K562 (cell line): ENCODE results near the gene ECI1. TPM values are rescaled to one million over a fixed set of nuclear protein-coding genes. Genes with fewer than 3 reads are reported as not detected.

ENCODE experiments used
- ARID3A ChIP-seq: IDR thresholded peaks from 2 replicates; pipeline ENCODE4 v1.6.1; 2012; ENCODE audit warnings: low read depth, low read length, improper control_type of control experiment, borderline replicate concordance
- CEBPG ChIP-seq, 3 experiments: fragments of 200-800 bp in 1 of 3; sonication (Bioruptor generic) in 1 of 3; sonication (generic) in 1 of 3; formaldehyde crosslinking in 1 of 3; IDR thresholded peaks in 2 of 3; conservative IDR thresholded peaks in 1 of 3; 2 replicates each; pipeline versions ENCODE4 v1.6.1 to v1.8.0; 2016 to 2022; ENCODE audit warnings: missing compliant biosample characterization in 2 of 3, missing genetic modification characterization in 2 of 3, mild to moderate bottlenecking in 1 of 3, missing genetic modification reagents in 1 of 3
- E2F6 ChIP-seq, 2 experiments: IDR thresholded peaks; 2 replicates each; pipeline ENCODE4 v1.6.1; 2011; ENCODE audit warnings: borderline replicate concordance in 1 of 2, control low read depth in 1 of 2, low read depth in 1 of 2, low read length in 1 of 2, mild to moderate bottlenecking in 1 of 2, mixed read lengths in 1 of 2, moderate library complexity in 1 of 2; ENCODE audit not compliant: insufficient read depth in 1 of 2, insufficient read length in 1 of 2, poor library complexity in 1 of 2, severe bottlenecking in 1 of 2; ENCODE audit errors: extremely low read depth in 1 of 2
- GTF2B ChIP-seq: IDR thresholded peaks from 2 replicates; pipeline ENCODE4 v1.6.1; 2011; ENCODE audit not compliant: insufficient read length; ENCODE audit errors: extremely low read depth
- NR1H2 ChIP-seq: sonication (generic); formaldehyde crosslinking; IDR thresholded peaks from 2 replicates; pipeline ENCODE4 v1.4.0; 2020; ENCODE audit warnings: mild to moderate bottlenecking, missing genetic modification reagents
- NR3C1 ChIP-seq: sonication (generic); formaldehyde crosslinking; IDR thresholded peaks from 2 replicates; pipeline ENCODE4 v1.8.1; 2022; ENCODE audit warnings: missing genetic modification reagents
- RBM22 ChIP-seq: fragments of 200-400 bp; formaldehyde crosslinking; IDR thresholded peaks from 2 replicates; pipeline ENCODE4 v1.6.1; 2018; ENCODE audit warnings: low read length, low read depth; ENCODE audit not compliant: poor library complexity, severe bottlenecking
- RNF2 ChIP-seq: sonication (generic); IDR thresholded peaks from 2 replicates; pipeline ENCODE4 v1.6.1; 2016
- SAP30 ChIP-seq: fragments of 200-600 bp; sonication (generic); IDR thresholded peaks from 2 replicates; pipeline ENCODE4 v1.6.1; 2012; ENCODE audit warnings: borderline replicate concordance, low read depth, mild to moderate bottlenecking, moderate library complexity, low read length, control low read depth, inconsistent platforms; ENCODE audit not compliant: insufficient read depth, poor library complexity, severe bottlenecking
- SREBF1 ChIP-seq: fragments of 150-350 bp; IDR thresholded peaks from 2 replicates; pipeline ENCODE4 v1.6.1; 2014; ENCODE audit warnings: antibody characterized with exemption, low read depth, low read length, borderline replicate concordance
- SRF ChIP-seq, 2 experiments: fragments of 250-450, 450-650 bp in 1 of 2; sonication (Bioruptor Pico) in 1 of 2; sonication (generic) in 1 of 2; formaldehyde crosslinking; IDR thresholded peaks; 2 replicates each; pipeline versions ENCODE4 v1.5.0 to v1.5.1; 2020 to 2022; ENCODE audit warnings: mild to moderate bottlenecking in 1 of 2, missing genetic modification reagents in 1 of 2
- TFAM ChIP-seq: fragments of 250-450 bp; sonication (Bioruptor Pico); conservative IDR thresholded peaks from 2 replicates; pipeline ENCODE4 v1.5.0; 2021; ENCODE audit warnings: mild to moderate bottlenecking, moderate library complexity
- THAP7 ChIP-seq: fragments of 250-450 bp; sonication (Bioruptor Pico); IDR thresholded peaks from 2 replicates; pipeline ENCODE4 v1.5.0; 2021
- WHSC1 ChIP-seq: IDR thresholded peaks from one replicate; pipeline ENCODE4 v1.6.1; 2012; ENCODE audit warnings: low read length, control low read depth, inconsistent platforms
- XRCC4 ChIP-seq: IDR thresholded peaks from one replicate; pipeline ENCODE4 v1.6.1; 2011; ENCODE audit not compliant: insufficient read depth, insufficient read length; ENCODE audit errors: extremely low read depth
- ZBTB9 ChIP-seq: fragments of 450-650 bp; formaldehyde crosslinking; IDR thresholded peaks from 2 replicates; pipeline ENCODE4 v1.4.0; 2020; ENCODE audit warnings: mild to moderate bottlenecking, moderate library complexity
- ZNF165 ChIP-seq: fragments of 250-450 bp; sonication (Bioruptor Pico); IDR thresholded peaks from 2 replicates; pipeline ENCODE4 v1.4.0; 2020; ENCODE audit warnings: borderline replicate concordance
- ZNF324 ChIP-seq: fragments of 250-450 bp; sonication (Bioruptor Pico); IDR thresholded peaks from 2 replicates; pipeline ENCODE4 v1.4.0; 2020; ENCODE audit warnings: mild to moderate bottlenecking
- ZNF395 ChIP-seq: fragments of 200-800 bp; sonication (Bioruptor generic); IDR thresholded peaks from 2 replicates; pipeline ENCODE4 v1.6.1; 2017; ENCODE audit warnings: missing genetic modification characterization, missing compliant biosample characterization
- ZNF444 ChIP-seq: fragments of 250-450 bp; sonication (Bioruptor Pico); IDR thresholded peaks from 2 replicates; pipeline ENCODE4 v1.4.0; 2020; ENCODE audit warnings: mild to moderate bottlenecking, moderate library complexity
- ZNF507 ChIP-seq: conservative IDR thresholded peaks from 2 replicates; pipeline ENCODE4 v1.6.1; 2017; ENCODE audit warnings: missing genetic modification characterization, missing compliant biosample characterization
- polyA plus RNA-seq, 8 experiments: library from polyadenylated mRNA; depleted of rRNA in 4 of 8; stranded (reverse) in 5 of 8; unstranded in 3 of 8; fragments of >200 nt; fragmentation: Nextera tagmentation in 2 of 8; fragmentation: Illumina TruSeq in 1 of 8; extraction: Ambion mirVana in 2 of 8; extraction: Trizol in 1 of 8; gene quantifications; 2 replicates each; pipeline versions ENCODE4 v1.2.1 to v1.2.3, GENCODE V29; 2011 to 2014; ENCODE audit warnings: inconsistent platforms in 1 of 8, missing spikeins in 1 of 8
- total RNA-seq, 7 experiments: library from RNA; depleted of rRNA in 6 of 7; stranded (reverse); fragments of >200 nt in 6 of 7; fragmentation: Illumina TruSeq in 2 of 7; extraction: Trizol in 2 of 7; gene quantifications; 2 replicates each; pipeline versions ENCODE4 v1.2.1 to v1.2.3, GENCODE V29; 2011 to 2021; ENCODE audit warnings: low replicate concordance in 1 of 7

Gene ECI1
- total and polyA plus RNA-seq, 9 of the 15 experiments (the other 6 are each of a cell fraction or from before 2014, with no cell fraction given): 4.7 to 189 (median 54.0) TPM

- TF ChIP-seq GTF2B (no peak), ZNF444 (no peak), TFAM (CRISPR knock-in tag) (no peak), CEBPG (CRISPR knock-in tag; IDR thresholded peaks at IDR 0.05) (no peak), CEBPG (tag; conservative IDR thresholded peaks at IDR 0.05 in 1 of 2, IDR thresholded peaks at IDR 0.05 in 1 of 2) (no peak), NR3C1 (no peak), ZNF165 (CRISPR knock-in tag) (no peak), NR1H2 (CRISPR knock-in tag) (no peak), ARID3A (no peak), ZNF395 (no peak), XRCC4 (no peak), SAP30 (no peak), WHSC1 (no peak), RNF2 (no peak), ZNF507 (no peak), SREBF1 (no peak), SRF (CRISPR knock-in tag; IDR thresholded peaks at IDR 0.05) (no peak), RBM22 (no peak), ZBTB9 (no peak), ZNF324 (no peak), E2F6 (IDR thresholded peaks at IDR 0.05; ENCODE audit: borderline replicate concordance in 1 of 2, extremely low read depth in 1 of 2, insufficient read depth in 1 of 2, insufficient read length in 1 of 2, low read depth in 1 of 2, low read length in 1 of 2, poor library complexity in 1 of 2, severe bottlenecking in 1 of 2) (no peak), THAP7 (CRISPR knock-in tag) (no peak)
These were observed 56.5 kb downstream of the ECI1 start (continued) for GRCh38 chr16:2194852-2195321.
